GM21529 (cell line): ENCODE measurements around the gene MROH2A.
"Not testable (repeated sequence)": the region's sequence is repeated elsewhere in the genome, so short reads cannot be mapped to it uniquely, and the experiment has no call there.

Experiments used
- ATAC-seq: cut with Tn5 transposase; IDR thresholded peaks from one replicate; pipeline ENCODE4 v1.9.1; 2021; ENCODE audit not compliant: unreplicated experiment

The MROH2A gene

DNA sequence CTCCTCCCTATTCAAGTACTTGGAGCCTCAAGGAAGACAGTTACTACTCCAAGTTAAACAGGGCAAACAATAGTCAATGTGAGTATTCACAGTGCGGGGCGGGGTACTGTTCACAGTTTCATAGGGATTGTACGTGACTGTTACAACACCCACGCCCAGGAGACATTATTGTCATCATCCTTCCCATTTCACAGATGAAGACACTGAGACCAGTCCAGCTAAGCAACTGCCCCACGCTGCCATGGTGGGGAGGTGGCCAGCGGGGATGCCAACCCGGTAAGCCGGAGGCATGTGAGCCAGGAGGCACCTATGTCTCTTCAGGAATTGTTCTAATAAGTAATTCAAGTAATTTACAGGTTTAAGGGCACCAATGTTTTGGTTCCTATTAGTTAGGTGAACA, 75.2 kb downstream of the MROH2A start:
- ATAC-seq, result no peak

- no peak for ATAC-seq
These were observed 75.7 kb downstream of the MROH2A start for GRCh38 chr2:233853883-233854240.

DNA sequence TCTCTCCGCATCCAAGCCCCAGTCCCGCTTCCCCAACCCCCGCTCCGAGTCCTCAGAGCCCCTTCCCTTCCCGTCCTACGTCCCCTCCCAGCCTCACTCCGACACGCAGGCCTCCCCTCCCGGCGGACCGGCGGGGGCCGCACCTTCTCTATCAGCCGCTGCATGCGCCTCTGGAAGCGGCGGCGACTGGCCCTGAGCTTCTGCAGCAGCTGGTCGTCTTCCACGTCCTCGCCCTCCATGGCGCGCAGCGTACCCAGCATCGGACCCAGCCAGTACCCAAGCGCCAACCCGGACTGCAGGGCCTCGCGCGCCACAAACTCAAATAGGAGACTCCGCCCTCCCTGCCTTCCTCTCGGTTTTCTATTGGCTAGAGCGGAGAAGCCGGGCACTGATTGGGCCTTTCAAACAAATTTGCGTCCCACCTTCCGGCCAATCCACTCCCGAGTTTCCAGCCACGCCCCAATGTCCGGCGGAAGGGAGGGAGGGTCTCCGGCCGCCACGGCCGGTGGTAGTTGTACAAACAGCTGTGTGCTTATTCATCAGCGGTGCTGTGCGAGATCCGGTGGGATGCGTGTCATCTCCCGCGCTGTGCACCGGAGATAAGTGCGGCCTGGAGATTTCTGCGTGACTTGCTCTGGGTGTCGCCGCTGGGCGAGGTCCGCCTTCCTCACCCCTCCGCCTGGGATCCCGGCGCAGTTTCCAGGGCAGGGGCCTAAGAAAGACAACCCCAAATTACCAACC, 76.3 kb downstream of the MROH2A start, which contains the start of gene HJURP:
HJURP (minus strand) TSS at position 295 of the 741 bp plus-strand sequence; CDS start at position 260, 35 bp downstream.
- ATAC-seq, result peak; percentile 99

GRCh38 chr2:233855345-233855744, 77.2 kb downstream of the MROH2A start:
- no peak for ATAC-seq

DNA sequence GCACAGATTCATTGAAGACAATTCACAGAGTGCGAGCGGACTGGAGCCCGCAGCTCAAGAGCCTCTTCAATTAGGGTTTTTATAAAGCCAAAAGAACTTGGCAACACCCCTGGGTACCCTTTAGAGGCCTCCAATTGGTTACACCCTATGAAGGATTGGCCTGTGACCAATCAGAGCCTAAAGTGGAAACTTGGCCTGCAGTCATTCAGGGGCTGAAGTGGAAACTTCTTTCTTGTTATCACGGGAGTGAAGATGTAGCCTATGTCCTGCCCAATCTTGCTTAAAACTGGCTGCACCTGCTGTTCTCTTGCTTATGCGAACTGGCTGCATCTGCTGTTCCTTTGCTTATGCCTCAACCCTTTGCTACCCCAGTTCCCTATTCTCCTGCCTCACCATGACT, 78.1 kb downstream of the MROH2A start:
- no peak for ATAC-seq

- ATAC-seq, result no peak
These were observed 79.5 kb downstream of the MROH2A start for GRCh38 chr2:233857511-233858141.

DNA sequence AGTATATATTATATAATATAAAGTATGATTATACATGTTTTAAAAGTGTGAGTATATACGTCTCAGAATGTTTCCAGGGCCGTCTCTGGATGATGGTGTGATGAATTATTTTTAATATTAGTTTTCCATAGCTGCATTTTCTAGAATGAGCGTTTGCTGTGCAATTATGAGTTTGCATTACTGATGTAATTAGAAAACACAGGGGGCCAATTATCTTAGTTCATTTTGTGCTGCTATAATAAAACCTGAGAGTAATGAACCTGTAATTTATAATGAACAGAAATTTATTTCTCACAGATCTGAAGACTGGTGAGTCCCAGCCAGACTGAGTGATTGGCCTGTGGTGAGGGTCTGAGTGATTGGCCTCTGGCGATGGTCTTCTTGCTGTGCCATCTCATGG, 80.2 kb downstream of the MROH2A start:
- ATAC-seq, result no peak

GRCh38 chr2:233862261-233862768, 84.2 kb downstream of the MROH2A start:
- ATAC-seq, result no peak

DNA sequence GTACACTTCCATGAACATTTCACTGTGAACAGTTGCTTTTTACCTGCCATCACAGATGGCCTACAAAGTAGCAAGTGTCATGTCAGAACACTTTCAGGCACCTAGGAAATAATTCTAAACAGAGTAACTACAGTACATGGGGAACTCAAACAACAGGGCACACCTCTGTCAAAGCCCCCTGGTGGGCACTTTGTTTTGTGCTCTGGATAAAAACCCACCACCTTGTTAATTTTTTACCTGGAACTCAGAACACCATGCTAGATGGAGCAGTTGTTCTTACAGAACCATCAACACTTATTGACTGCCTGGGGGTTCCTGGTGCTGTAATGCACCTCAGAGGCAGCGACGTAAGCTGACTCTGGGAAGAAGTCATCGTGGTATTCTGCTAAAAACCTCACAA, 87.7 kb downstream of the MROH2A start:
- no peak for ATAC-seq

DNA sequence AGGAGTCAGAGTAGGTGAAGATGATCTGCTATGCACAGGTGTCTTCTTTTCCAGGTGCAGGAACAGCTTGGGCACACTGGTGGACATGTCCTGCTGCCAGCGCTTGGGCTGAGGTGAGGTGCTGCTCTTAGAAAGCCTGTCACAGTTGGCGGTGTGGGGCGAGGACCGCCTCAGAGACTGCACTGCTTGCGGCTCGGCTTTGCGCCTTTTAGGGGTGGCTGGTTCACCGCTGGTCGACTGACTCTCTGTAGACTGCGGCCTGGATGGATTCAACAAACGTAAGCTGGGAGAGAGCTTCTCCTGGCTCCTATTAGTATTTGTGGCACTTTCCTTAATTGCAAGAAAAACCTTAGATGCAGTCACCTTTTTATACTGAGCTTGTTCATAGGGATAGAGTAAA, 88.3 kb downstream of the MROH2A start:
- ATAC-seq, result no peak

DNA sequence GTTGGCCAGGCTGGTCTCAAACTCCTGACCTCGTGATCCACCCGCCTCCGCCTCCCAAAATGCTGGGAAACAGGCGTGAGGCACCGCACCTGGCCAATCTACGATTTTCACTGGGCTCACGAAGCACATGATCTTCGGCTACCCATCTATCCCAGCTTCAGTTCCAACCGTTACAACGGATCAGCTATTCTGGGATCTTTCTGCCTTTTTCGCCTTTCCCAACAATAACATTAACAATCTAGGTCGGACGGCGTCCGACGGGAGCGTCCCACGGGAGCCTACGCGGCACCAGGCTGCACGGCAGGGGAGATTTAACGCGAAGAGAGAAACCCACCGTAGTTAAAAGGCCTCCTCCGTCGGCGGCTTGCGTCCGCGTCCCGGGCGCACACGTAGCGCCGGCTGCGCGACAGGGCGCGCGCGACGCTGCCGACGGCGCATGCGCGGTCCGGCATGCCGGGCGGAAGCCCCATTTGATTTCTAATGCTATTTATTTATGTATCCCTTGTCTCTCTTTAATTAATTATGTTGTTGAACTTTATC, 89.9 kb downstream of the MROH2A start, which contains the start of gene MSL3B:
MSL3B (minus strand) TSS at position 394 of the 540 bp plus-strand sequence.
- ATAC-seq, result no peak

DNA sequence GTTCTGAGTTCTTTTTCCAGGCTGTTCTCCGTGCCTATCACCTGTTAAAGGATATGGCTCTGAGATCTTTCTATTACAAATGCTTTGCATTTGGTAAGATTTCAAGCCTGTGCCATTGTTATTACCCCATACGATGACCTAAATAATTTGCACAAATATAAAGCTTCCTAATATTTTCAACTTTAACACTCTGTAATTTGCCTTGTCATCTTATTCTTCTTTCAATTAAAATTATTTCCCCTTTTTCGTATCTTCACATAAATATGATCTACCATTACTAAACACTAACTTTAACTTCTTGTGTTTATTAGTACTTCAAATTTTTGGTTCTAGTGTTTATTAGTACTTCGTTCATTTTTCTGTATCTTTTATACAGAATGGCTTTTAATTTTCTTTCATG, 93.3 kb downstream of the MROH2A start:
- ATAC-seq, result no peak

GRCh38 chr2:233872125-233872524, 94.0 kb downstream of the MROH2A start:
- ATAC-seq, result not testable (repeated sequence)

GRCh38 chr2:233882353-233882752, 104.2 kb downstream of the MROH2A start:
- no peak for ATAC-seq
